ENCODE measurements around the gene AKAP8.

- TF ChIP-seq CTCF (IDR thresholded peaks at IDR 0.05 in 8 of 11, conservative IDR thresholded peaks at IDR 0.05 in 3 of 11) (no peak), POLR2AphosphoS5 (IDR thresholded peaks at IDR 0.05) (peak in 2 of 3 donors; percentile 30 to 53), POLR2A (IDR thresholded peaks at IDR 0.05) (no peak)
Observed at GRCh38 chr19:15368051-15368632, 11.4 kb downstream of the AKAP8 start.

All from spleen (tissue), 7 donors.